Neural progenitor cell (in vitro differentiated cells): ENCODE measurements around the gene PUM1. TPM values are rescaled to one million over a fixed set of nuclear protein-coding genes. Genes with fewer than 3 reads are reported as not detected.
"Not testable (repeated sequence)": the region's sequence is repeated elsewhere in the genome, so short reads cannot be mapped to it uniquely, and the experiment has no call there.

Experiments used
- DNase-seq: peaks from one replicate; pipeline ENCODE4 v3.0.0-alpha.2; 2016; ENCODE audit warnings: low spot score
- H2AFZ ChIP-seq: fragments of 200-600 bp; sonication (generic); replicated peaks from 2 replicates; pipeline ENCODE4 v1.6.1; 2016; ENCODE audit warnings: antibody characterized with exemption
- H3F3A ChIP-seq: fragments of 200-600 bp; sonication (generic); 2 replicates; pipeline ENCODE4 v1.6.1; 2016; ENCODE audit warnings: antibody characterized with exemption, low read depth
- H3K27ac ChIP-seq: fragments of 200-600 bp; sonication (generic); 2 replicates; pipeline ENCODE4 v1.5.1; 2016; ENCODE audit warnings: mild to moderate bottlenecking
- H3K27me3 ChIP-seq: fragments of 200-600 bp; sonication (generic); 2 replicates; pipeline ENCODE4 v1.6.1; 2016; ENCODE audit warnings: mild to moderate bottlenecking, moderate library complexity
- H3K36me3 ChIP-seq: fragments of 200-600 bp; sonication (generic); 2 replicates; pipeline ENCODE4 v1.5.1; 2016
- H3K4me1 ChIP-seq: fragments of 200-600 bp; sonication (generic); 2 replicates; pipeline ENCODE4 v1.6.1; 2016; ENCODE audit warnings: mixed run types
- H3K4me2 ChIP-seq: fragments of 200-600 bp; sonication (generic); 2 replicates; pipeline ENCODE4 v1.6.1; 2016
- H3K4me3 ChIP-seq: fragments of 200-600 bp; sonication (generic); 2 replicates; pipeline ENCODE4 v1.5.1; 2016
- H3K79me2 ChIP-seq: fragments of 200-600 bp; sonication (generic); 2 replicates; pipeline ENCODE4 v1.6.1; 2016; ENCODE audit warnings: low read depth
- H3K9ac ChIP-seq: fragments of 200-600 bp; sonication (generic); 2 replicates; pipeline ENCODE4 v1.6.1; 2016
- H3K9me3 ChIP-seq: fragments of 200-600 bp; sonication (generic); 2 replicates; pipeline ENCODE4 v1.5.1; 2016; ENCODE audit warnings: low read depth
- H4K20me1 ChIP-seq: fragments of 200-600 bp; sonication (generic); 2 replicates; pipeline ENCODE4 v1.6.1; 2016; ENCODE audit warnings: low read depth
- H3K27ac Mint-ChIP-seq: 3 replicates; pipeline ENCODE4 v1.8.0; 2021; ENCODE audit warnings: mixed read lengths
- H3K27me3 Mint-ChIP-seq: 2 replicates; pipeline ENCODE4 v1.8.0; 2022; ENCODE audit warnings: low read depth, mild to moderate bottlenecking, inconsistent platforms, moderate library complexity, mixed read lengths; ENCODE audit not compliant: insufficient read depth
- H3K36me3 Mint-ChIP-seq: 3 replicates; pipeline ENCODE4 v1.8.0; 2021; ENCODE audit warnings: mixed read lengths
- H3K4me1 Mint-ChIP-seq: 3 replicates; pipeline ENCODE4 v1.8.0; 2021; ENCODE audit warnings: mixed read lengths
- H3K4me3 Mint-ChIP-seq: 3 replicates; pipeline ENCODE4 v1.8.0; 2021; ENCODE audit warnings: mild to moderate bottlenecking, moderate library complexity, mixed read lengths
- H3K9me3 Mint-ChIP-seq: 3 replicates; pipeline ENCODE4 v1.8.0; 2020; ENCODE audit warnings: mixed read lengths
- EZH2 ChIP-seq: fragments of 200-600 bp; sonication (generic); IDR thresholded peaks from 2 replicates; pipeline ENCODE4 v1.6.1; 2017; ENCODE audit warnings: antibody characterized with exemption, mild to moderate bottlenecking, moderate library complexity
- EZH2phosphoT487 ChIP-seq: fragments of 200-600 bp; sonication (generic); IDR thresholded peaks from 2 replicates; pipeline ENCODE4 v1.6.1; 2017; ENCODE audit warnings: antibody characterized with exemption
- total RNA-seq: library from RNA; depleted of rRNA; stranded (reverse); fragments of >200 nt; gene quantifications from 2 replicates; pipeline ENCODE4 v1.2.3, GENCODE V29; 2015; ENCODE audit warnings: low replicate concordance
- TF ChIP-seq, protein P1 (sequence below): fragments of 200-600 bp; sonication (generic); IDR thresholded peaks from 2 replicates; pipeline ENCODE4 v1.5.1; 2017; ENCODE audit warnings: antibody characterized with exemption, mild to moderate bottlenecking

The PUM1 gene
- total RNA-seq, 1 donor from 2014 or later = 130 TPM

DNA sequence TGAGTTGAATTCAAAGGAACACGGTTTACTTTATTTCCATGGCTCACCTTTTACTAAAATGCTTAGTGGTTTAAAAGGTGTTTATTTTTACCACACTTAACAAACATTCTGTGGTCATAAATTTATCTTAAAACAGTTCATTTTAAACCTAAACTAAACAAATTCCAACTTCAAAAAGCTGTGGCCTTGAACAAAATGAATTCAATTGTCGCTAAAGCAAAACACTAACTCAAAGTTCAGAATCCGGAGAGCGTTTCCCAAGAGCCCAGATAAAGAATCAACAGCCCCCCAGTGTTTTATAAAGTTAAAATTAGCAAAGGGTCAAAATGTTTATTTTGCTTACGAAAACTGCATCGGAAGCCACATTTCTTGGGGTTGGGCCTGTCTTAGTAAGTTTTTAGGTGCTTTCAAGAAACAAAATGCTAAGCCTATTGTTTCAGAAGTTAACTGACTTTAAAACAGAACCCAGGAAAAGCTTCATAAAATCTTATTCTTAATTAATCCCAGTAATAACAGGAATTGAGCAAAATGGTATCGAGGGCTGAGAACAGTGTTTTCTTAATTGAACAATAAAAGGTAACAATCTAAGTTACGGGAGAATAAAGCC is 1.3 kb downstream of the PUM1 start:
- Mint-ChIP-seq H3K27ac (peak overlapping the region; percentile 100), H3K27me3 (peaks cover 7% of the 10 kb centered on the region), H3K4me3 (peak overlapping the region; percentile 100), H3K4me1 (peaks cover 23% of the 10 kb centered on the region), H3K9me3 (no peaks in the 10 kb centered on the region), H3K36me3 (peaks cover 7% of the 10 kb centered on the region)
- H4K20me1 ChIP-seq = peaks cover 52% of the 10 kb centered on the region
- H3K4me2 ChIP-seq = peak overlapping the region; percentile 96
- H3K9ac ChIP-seq = peak overlapping the region; percentile 99
- peaks cover 21% of the 10 kb centered on the region for H3K4me1 ChIP-seq
- no peaks in the 10 kb centered on the region for H3K9me3 ChIP-seq
- H3K27me3 ChIP-seq = no peaks in the 10 kb centered on the region
- H3F3A ChIP-seq = peaks cover 21% of the 10 kb centered on the region
- H3K79me2 ChIP-seq = peaks cover 62% of the 10 kb centered on the region
- H2AFZ ChIP-seq = no peak overlapping the region
- H3K36me3 ChIP-seq = no peaks in the 10 kb centered on the region
- TF ChIP-seq, protein P1, sequence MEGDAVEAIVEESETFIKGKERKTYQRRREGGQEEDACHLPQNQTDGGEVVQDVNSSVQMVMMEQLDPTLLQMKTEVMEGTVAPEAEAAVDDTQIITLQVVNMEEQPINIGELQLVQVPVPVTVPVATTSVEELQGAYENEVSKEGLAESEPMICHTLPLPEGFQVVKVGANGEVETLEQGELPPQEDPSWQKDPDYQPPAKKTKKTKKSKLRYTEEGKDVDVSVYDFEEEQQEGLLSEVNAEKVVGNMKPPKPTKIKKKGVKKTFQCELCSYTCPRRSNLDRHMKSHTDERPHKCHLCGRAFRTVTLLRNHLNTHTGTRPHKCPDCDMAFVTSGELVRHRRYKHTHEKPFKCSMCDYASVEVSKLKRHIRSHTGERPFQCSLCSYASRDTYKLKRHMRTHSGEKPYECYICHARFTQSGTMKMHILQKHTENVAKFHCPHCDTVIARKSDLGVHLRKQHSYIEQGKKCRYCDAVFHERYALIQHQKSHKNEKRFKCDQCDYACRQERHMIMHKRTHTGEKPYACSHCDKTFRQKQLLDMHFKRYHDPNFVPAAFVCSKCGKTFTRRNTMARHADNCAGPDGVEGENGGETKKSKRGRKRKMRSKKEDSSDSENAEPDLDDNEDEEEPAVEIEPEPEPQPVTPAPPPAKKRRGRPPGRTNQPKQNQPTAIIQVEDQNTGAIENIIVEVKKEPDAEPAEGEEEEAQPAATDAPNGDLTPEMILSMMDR = no peak
- no peak for TF ChIP-seq EZH2phosphoT487
- H3K4me3 ChIP-seq = peak overlapping the region; percentile 76
- DNase-seq = peak; percentile 6
- H3K27ac ChIP-seq = peak overlapping the region; percentile 100

DNA sequence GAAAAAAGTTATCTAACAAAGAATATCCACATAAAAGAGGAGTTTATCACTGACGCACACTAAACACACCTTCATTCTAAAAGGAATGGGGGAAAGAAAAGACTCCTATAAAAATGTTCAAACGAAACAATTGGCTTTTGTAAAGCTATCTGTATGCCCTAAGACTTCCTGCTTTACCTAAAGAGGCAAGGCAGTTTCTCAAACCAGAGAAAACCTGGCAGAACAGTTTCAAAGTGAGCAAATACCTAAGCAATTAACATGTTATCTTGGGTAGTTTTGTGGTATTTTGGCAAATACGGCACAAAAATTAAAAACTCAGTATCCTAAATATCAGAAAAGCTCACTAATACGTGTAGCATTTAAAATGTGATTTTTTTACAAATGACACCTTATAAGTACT is 1.9 kb downstream of the PUM1 start:
- H3K27ac ChIP-seq = peak overlapping the region; percentile 100
- peak overlapping the region; percentile 100 for H3K27ac Mint-ChIP-seq
- H3K36me3 Mint-ChIP-seq = peaks cover 12% of the 10 kb centered on the region
- H2AFZ ChIP-seq = no peak overlapping the region
- peak overlapping the region; percentile 96 for H3K4me2 ChIP-seq
- peak overlapping the region; percentile 100 for H3K4me3 Mint-ChIP-seq
- peaks cover 58% of the 10 kb centered on the region for H4K20me1 ChIP-seq
- H3K9ac ChIP-seq = peak overlapping the region; percentile 99
- H3K9me3 ChIP-seq = no peaks in the 10 kb centered on the region
- H3K9me3 Mint-ChIP-seq = no peaks in the 10 kb centered on the region
- no peaks in the 10 kb centered on the region for H3K27me3 ChIP-seq
- H3K36me3 ChIP-seq = no peaks in the 10 kb centered on the region
- peaks cover 21% of the 10 kb centered on the region for H3F3A ChIP-seq
- H3K79me2 ChIP-seq = peaks cover 68% of the 10 kb centered on the region
- peak overlapping the region; percentile 76 for H3K4me3 ChIP-seq
- H3K4me1 ChIP-seq = peaks cover 21% of the 10 kb centered on the region
- TF ChIP-seq, protein P1 = no peak
- TF ChIP-seq EZH2phosphoT487 (no peak), EZH2 (no peak)
- H3K4me1 Mint-ChIP-seq = peaks cover 25% of the 10 kb centered on the region
- DNase-seq = peak; percentile 27
- H3K27me3 Mint-ChIP-seq = peaks cover 7% of the 10 kb centered on the region

DNA sequence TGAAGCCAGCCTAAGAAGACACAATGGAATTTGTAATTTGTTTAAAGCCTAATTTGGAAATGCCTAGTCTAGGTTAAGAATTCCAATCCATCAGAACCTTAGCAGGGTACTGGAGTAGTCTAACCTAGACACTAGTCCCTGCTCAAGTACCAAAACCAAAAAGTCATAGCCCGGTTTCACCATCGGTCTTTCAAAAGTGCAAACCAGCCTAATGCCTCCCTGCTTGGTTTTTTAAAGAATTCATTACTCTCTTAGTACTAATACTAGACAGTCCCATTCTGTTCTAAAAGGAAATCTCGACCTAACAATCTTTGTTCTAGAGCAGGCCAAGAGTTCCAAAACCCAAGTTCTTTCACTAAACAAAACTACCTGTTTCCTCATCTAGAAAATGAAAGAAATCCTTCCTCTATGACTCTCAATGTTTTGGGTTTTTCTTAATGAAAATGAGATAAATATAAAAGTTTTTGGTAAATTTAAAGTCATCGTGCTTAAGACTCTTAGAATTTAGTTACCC is 2.6 kb downstream of the PUM1 start:
- peaks cover 28% of the 10 kb centered on the region for H3K4me1 Mint-ChIP-seq
- Histone ChIP-seq H3K9ac (peak overlapping the region; percentile 99), H3K27ac (no peak overlapping the region)

DNA sequence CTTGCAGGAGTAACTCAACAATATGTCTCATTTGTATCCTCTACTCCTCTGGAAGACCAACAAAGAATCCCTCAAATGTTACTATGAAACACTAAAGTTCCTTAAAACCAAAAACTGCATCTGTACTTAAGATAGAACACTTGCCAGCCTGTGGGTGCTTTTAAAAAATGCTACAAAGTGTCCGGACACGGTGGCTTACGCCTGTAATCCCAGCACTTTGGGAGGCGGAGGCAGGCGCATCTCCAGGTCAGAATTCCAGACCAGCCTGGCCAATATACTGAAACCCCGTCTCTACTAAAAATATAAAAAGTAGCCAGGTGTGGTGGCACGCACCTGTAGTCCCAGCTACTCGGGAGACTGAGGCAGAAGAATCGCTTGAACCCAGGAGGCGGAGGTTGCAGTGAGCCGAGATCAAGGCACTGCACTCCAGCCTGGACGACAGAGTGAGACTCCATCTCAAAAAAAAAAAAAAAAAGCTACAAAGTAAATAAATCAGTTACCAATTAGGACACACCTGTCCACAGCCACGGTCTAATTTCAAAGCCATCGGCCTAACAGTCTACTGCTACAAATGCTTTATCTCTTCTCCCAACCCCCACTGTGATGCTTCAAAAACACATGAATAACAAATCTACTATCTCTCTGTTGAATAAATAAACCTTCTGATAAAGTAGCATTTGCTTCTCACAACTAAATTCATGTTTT is 3.2 kb downstream of the PUM1 start:
- peak overlapping the region; percentile 100 for H3K4me3 Mint-ChIP-seq
- H3K4me2 ChIP-seq = peak overlapping the region; percentile 96
- peaks cover 21% of the 10 kb centered on the region for H3F3A ChIP-seq
- not testable (repeated sequence) for H2AFZ ChIP-seq, H3K9ac ChIP-seq, H3K9me3 ChIP-seq, H3K27me3 ChIP-seq, H3K27me3 Mint-ChIP-seq, H3K9me3 Mint-ChIP-seq, H3K36me3 ChIP-seq, DNase-seq, H3K27ac ChIP-seq, H3K27ac Mint-ChIP-seq
- peaks cover 71% of the 10 kb centered on the region for H4K20me1 ChIP-seq
- H3K36me3 Mint-ChIP-seq = peaks cover 20% of the 10 kb centered on the region
- peak overlapping the region; percentile 76 for H3K4me3 ChIP-seq
- H3K79me2 ChIP-seq = peaks cover 81% of the 10 kb centered on the region
- peaks cover 21% of the 10 kb centered on the region for H3K4me1 ChIP-seq
- H3K4me1 Mint-ChIP-seq = peaks cover 29% of the 10 kb centered on the region

More for the DNA sequence above, 2.6 kb downstream of the PUM1 start:
- no peak overlapping the region for H2AFZ ChIP-seq
- TF ChIP-seq EZH2phosphoT487 (no peak), EZH2 (no peak)
- TF ChIP-seq, protein P1 = no peak
- no peaks in the 10 kb centered on the region for H3K9me3 Mint-ChIP-seq
- H3K4me3 ChIP-seq = peak overlapping the region; percentile 76
- peaks cover 17% of the 10 kb centered on the region for H3K36me3 Mint-ChIP-seq
- peaks cover 3% of the 10 kb centered on the region for H3K36me3 ChIP-seq
- H3K4me2 ChIP-seq = peak overlapping the region; percentile 96
- H3K79me2 ChIP-seq = peaks cover 75% of the 10 kb centered on the region
- H3K27me3 ChIP-seq = no peaks in the 10 kb centered on the region
- no peaks in the 10 kb centered on the region for H3K9me3 ChIP-seq
- DNase-seq = no peak
- peaks cover 65% of the 10 kb centered on the region for H4K20me1 ChIP-seq
- no peak overlapping the region for H3K27ac Mint-ChIP-seq
- H3K27me3 Mint-ChIP-seq = peaks cover 7% of the 10 kb centered on the region
- peaks cover 21% of the 10 kb centered on the region for H3K4me1 ChIP-seq
- peak overlapping the region; percentile 100 for H3K4me3 Mint-ChIP-seq
- H3F3A ChIP-seq = peaks cover 21% of the 10 kb centered on the region
